SJSA1 (cell line): ENCODE data around the gene SHROOM3. TPM values are rescaled to one million over a fixed set of nuclear protein-coding genes. Genes with fewer than 3 reads are reported as not detected.

Experiments
- DNase-seq, 2 experiments: peaks; one replicate each; pipeline ENCODE4 v3.0.0-alpha.2; 2015 to 2020; ENCODE audit warnings: low spot score in 2 of 2, low read depth in 1 of 2
- H3K27ac ChIP-seq: fragments of 250-450 bp; sonication (Bioruptor Pico); 2 replicates; pipeline ENCODE4 v1.5.1; 2020; ENCODE audit warnings: mild to moderate bottlenecking, moderate library complexity
- H3K27me3 ChIP-seq: fragments of 250-450 bp; sonication (Bioruptor Pico); replicated peaks from 2 replicates; pipeline ENCODE4 v1.5.1; 2020; ENCODE audit warnings: mild to moderate bottlenecking, moderate library complexity
- H3K36me3 ChIP-seq: fragments of 250-450 bp; sonication (Bioruptor Pico); 2 replicates; pipeline ENCODE4 v1.5.1; 2020; ENCODE audit warnings: mild to moderate bottlenecking
- H3K4me1 ChIP-seq: fragments of 250-450 bp; sonication (Bioruptor Pico); replicated peaks from 2 replicates; pipeline ENCODE4 v1.6.1; 2021; ENCODE audit warnings: mild to moderate bottlenecking
- H3K4me3 ChIP-seq: fragments of 250-450 bp; sonication (Bioruptor Pico); 2 replicates; pipeline ENCODE4 v1.5.1; 2020; ENCODE audit warnings: mild to moderate bottlenecking
- H3K9me3 ChIP-seq: fragments of 250-450 bp; sonication (Bioruptor Pico); replicated peaks from 2 replicates; pipeline ENCODE4 v1.5.1; 2020; ENCODE audit warnings: mild to moderate bottlenecking
- total RNA-seq: library from RNA; depleted of rRNA; stranded (reverse); fragments of >200 nt; shearing (Covaris generic); gene quantifications from 2 replicates; pipeline ENCODE4 v1.2.3, GENCODE V29; 2014

SHROOM3 gene
- total RNA-seq, 1 experiment from 2014 or later, result 18.7 TPM

DNA sequence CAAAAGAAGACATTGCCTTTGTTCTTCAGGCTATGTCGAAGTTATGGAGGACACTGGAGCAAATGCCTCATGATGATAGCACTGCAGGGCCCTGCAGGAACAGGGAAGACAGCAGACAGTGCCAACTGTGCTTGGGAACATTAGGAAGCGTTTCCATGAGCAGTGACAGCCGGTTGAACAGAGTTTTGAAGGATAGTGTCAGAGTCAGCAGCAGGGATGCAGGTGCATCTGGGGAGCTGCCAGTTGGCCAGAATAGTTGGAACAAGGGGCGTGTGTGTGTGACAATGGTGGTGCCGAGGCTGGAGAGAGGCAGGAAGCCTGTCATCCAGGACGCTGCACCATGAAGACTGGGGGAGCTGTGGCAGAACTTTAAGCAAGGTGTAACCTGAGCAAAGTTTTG is 88.6 kb downstream of the SHROOM3 start:
- no peak for DNase-seq
- H3K4me3 ChIP-seq, result no peak overlapping the region
- H3K27me3 ChIP-seq, result no peaks in the 10 kb centered on the region
- H3K9me3 ChIP-seq, result no peaks in the 10 kb centered on the region
- H3K4me1 ChIP-seq, result peaks cover 16% of the 10 kb centered on the region
- no peak overlapping the region for H3K27ac ChIP-seq
- H3K36me3 ChIP-seq, result no peaks in the 10 kb centered on the region

DNA sequence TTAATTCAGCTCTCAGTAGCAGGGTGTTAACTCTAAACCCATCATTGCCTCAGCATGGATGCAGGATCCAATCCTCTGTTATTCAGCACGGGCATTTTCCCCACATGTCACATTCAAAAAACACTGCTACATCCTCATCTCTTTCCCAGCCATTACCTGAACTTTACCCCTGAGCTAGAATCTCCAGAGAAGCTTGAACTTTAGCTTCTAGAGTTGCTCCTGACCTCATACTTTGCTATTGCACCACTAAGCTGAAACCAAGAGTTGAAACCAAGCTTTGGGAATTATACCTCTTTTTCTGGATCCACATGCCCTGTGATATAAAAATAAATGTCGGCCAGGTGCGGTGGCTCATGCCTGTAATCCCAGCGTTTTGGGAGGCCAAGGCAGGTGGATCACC is 90.7 kb downstream of the SHROOM3 start:
- no peaks in the 10 kb centered on the region for H3K27me3 ChIP-seq
- H3K36me3 ChIP-seq, result no peaks in the 10 kb centered on the region
- no peak for DNase-seq
- H3K4me3 ChIP-seq, result no peak overlapping the region
- H3K9me3 ChIP-seq, result no peaks in the 10 kb centered on the region
- H3K4me1 ChIP-seq, result peaks cover 16% of the 10 kb centered on the region
- H3K27ac ChIP-seq, result no peak overlapping the region

DNA sequence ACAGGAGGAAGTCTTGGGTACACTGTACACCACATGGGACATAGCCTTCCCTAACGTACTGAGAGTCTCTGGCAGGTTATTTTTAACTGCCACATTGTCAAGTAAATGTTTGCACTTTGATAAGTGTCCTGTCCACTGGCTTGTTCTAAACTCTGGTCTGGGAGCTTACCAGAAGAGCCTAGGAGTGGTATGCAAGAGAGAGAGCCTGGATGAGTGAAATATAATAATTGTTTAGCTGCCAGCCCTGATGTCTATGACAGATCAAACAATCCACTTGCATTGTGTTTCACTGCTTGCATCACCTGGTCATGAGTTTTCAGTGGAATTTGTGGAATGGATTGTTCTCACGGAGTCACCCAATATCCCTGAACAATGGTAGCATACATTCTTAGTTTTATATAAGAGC is 91.6 kb downstream of the SHROOM3 start:
- DNase-seq, result peak in 1 of 2 experiments; percentile 63
- no peaks in the 10 kb centered on the region for H3K36me3 ChIP-seq
- H3K27me3 ChIP-seq, result no peaks in the 10 kb centered on the region
- H3K4me1 ChIP-seq, result peaks cover 16% of the 10 kb centered on the region
- no peaks in the 10 kb centered on the region for H3K9me3 ChIP-seq
- peak overlapping the region; percentile 28 for H3K27ac ChIP-seq
- H3K4me3 ChIP-seq, result no peak overlapping the region

DNA sequence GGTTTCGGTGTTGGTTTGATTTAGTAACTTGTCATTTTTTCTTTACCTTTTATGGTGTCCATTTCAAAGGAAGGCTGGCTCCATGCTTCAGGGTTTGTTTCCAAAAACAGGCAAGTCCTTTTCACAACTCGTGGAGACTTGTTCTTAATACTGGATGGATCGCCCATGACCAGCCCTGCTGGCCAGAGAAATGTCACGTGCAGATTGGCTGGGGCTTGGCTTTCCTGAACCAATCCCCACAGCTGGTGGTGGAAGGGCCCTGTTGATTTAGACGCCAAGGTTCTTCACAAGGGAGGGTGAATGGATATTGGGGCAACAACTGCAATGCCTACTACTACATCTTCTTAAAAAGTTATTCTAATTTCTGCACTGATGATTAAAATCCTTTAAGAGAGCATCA is 92.6 kb downstream of the SHROOM3 start:
- Histone ChIP-seq H3K27me3 (no peaks in the 10 kb centered on the region), H3K9me3 (no peaks in the 10 kb centered on the region), H3K27ac (no peak overlapping the region), H3K4me1 (peaks cover 16% of the 10 kb centered on the region), H3K36me3 (no peaks in the 10 kb centered on the region), H3K4me3 (no peak overlapping the region)
- DNase-seq, result no peak

DNA sequence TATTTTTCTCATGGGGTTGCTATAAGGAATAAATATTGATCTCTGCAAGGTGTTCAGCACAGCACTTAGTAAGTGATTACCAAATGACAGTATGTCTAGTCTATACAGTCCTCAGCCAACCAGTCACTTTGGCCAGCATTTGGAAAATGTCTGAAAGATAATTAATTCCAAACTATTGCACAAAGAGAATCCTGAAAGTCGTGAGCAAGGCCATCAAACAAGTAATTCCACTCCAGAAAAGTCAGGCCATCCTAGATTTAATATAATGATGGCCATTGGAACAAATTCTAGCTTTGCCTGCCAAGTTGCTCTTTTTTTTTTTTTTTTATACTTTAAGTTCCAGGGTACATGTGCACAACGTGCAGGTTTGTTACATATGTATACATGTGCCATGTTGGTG is 96.6 kb downstream of the SHROOM3 start:
- DNase-seq, result no peak
- Histone ChIP-seq H3K4me1 (peaks cover 27% of the 10 kb centered on the region), H3K27ac (no peak overlapping the region), H3K4me3 (no peak overlapping the region), H3K27me3 (no peaks in the 10 kb centered on the region), H3K36me3 (no peaks in the 10 kb centered on the region), H3K9me3 (no peaks in the 10 kb centered on the region)

DNA sequence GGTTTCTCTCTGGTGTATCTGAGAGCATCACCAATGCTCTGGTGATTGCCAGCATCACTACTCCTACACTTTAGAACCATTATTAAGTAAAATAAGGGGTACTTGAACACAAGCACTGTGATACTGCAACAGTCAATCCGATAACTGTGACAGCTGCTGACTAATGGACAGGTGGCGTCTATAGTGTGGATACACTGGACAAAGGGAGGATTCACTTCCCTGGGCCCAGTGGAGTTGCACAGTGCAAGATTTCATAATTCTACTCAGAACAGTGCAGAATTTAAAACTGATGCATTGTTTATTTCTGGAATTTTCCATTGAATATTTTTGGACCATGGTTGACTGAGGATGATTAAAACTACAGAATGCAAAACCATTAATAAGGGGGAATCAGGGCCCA is 97.8 kb downstream of the SHROOM3 start:
- Histone ChIP-seq H3K4me3 (no peak overlapping the region), H3K27me3 (no peaks in the 10 kb centered on the region), H3K4me1 (peaks cover 29% of the 10 kb centered on the region), H3K36me3 (no peaks in the 10 kb centered on the region), H3K27ac (no peak overlapping the region), H3K9me3 (no peaks in the 10 kb centered on the region)
- no peak for DNase-seq

DNA sequence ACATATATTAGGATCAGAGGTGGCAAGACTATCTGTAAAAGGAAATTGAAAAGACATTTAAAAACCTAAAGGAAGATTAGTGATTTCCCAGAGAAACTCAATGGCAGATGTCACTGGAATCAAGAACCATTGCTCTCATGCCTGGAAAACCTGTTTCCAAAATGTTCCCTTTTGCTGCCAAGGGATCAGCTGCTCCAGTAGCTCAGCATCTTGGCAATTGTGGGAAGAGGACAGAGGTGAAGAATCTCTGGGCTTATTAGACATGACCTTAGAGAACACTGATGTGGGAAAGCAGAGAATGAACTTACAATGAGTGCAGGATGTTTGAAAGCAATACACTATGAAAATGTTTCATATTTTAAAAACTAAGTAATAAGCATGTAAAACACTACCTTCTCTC is 98.3 kb downstream of the SHROOM3 start:
- Histone ChIP-seq H3K27me3 (no peaks in the 10 kb centered on the region), H3K9me3 (no peaks in the 10 kb centered on the region), H3K4me3 (no peak overlapping the region), H3K4me1 (peaks cover 29% of the 10 kb centered on the region), H3K27ac (no peak overlapping the region), H3K36me3 (no peaks in the 10 kb centered on the region)
- no peak for DNase-seq

DNA sequence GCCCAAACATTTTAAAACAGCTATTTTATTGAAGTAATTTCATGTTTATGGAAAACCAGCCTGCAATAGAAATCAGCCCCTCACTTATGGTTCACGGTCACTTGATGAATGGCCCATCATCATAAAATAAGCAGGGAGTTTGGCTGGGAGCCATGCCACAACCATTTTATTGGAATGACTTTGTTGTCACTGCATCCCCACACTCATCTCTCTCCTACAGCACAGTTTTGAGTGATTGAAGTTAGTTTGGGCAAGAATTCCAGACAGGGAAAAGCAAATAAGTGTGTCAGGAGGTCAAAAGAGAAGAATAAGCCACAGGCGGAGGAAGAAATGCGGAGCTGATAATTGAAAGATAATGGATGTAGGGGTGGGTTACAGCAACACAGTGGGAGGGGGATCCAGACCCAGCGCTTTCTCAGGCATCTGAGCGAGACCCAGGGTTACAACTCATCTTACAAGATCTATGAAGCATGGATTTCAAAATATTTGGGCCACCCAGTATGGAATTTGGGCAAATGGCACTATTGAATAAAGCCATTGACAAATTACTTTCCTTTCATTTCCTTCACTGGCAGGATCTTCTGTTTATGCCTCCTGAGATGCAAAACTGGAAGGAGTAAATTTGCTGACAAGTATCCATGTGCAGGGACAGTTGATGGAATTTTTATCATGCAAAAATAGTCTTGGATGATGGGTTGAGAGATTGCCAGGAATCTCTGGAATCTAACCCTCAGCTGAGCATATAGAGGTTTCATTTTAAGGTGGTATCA is 100.8 kb downstream of the SHROOM3 start:
- H3K4me3 ChIP-seq, result no peak overlapping the region
- peaks cover 48% of the 10 kb centered on the region for H3K4me1 ChIP-seq
- peak; percentile 86 to 88 for DNase-seq
- no peaks in the 10 kb centered on the region for H3K36me3 ChIP-seq
- H3K9me3 ChIP-seq, result no peaks in the 10 kb centered on the region
- peak overlapping the region; percentile 46 for H3K27ac ChIP-seq
- H3K27me3 ChIP-seq, result no peaks in the 10 kb centered on the region

DNA sequence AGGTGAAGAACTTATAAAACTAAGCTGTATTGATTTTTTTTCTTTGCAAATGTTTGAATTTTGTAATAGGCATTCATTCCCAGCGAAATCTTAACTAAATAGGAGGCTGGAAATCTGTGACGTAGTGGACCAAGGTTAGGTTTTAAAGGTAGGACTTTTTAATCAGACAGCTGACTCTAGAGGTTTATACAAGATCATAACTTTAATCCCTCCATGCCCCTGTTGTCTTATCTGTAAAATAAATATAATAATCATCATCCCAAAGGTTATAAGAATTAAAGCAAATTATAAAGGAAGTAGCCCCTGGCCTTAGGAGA is 101.3 kb downstream of the SHROOM3 start:
- Histone ChIP-seq H3K4me3 (no peak overlapping the region), H3K27ac (peak overlapping the region; percentile 46), H3K27me3 (no peaks in the 10 kb centered on the region), H3K4me1 (peaks cover 50% of the 10 kb centered on the region), H3K9me3 (no peaks in the 10 kb centered on the region), H3K36me3 (no peaks in the 10 kb centered on the region)
- DNase-seq, result no peak

DNA sequence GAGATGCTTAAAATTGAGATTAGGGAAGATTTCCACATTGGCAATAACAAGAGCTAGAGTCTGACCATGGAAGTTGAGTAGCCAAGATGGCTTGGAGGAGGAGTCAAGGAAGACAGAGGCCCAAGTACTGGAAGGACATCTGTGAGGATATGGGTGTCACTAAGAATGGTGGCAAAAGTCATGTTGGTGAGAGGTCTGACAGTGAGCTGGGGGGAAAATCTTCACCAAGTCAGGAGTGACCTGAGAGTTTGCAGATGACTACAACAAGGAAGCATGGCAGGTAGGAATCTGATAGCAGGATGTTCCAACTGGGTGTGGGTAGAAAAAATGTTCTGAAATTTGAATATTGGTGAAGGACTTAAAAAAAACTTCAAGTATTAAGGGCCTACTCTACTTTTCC is 103.3 kb downstream of the SHROOM3 start:
- Histone ChIP-seq H3K27ac (no peak overlapping the region), H3K36me3 (no peaks in the 10 kb centered on the region), H3K9me3 (no peaks in the 10 kb centered on the region), H3K4me1 (peaks cover 50% of the 10 kb centered on the region), H3K4me3 (no peak overlapping the region), H3K27me3 (no peaks in the 10 kb centered on the region)
- DNase-seq, result no peak

DNA sequence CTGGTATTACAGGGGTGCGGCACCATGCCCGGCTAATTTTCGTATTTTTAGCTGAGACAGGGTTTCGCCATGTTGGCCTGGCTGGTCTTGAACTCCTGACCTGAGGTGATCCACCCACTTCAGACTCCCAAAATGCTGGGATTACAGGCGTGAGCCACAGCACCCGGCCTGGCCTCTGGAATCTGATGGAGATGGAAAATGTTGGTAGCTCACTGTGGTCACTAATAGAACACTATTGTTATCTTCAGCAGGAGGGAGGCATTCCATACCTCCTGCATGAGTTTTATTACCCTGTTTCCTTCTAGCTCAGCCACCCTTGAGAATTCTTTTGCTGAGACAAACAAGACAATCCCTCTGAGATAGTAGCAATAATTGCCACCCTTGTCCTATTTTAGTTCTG is 105.0 kb downstream of the SHROOM3 start:
- no peak overlapping the region for H3K4me3 ChIP-seq
- no peaks in the 10 kb centered on the region for H3K9me3 ChIP-seq
- H3K27me3 ChIP-seq, result no peaks in the 10 kb centered on the region
- peak; percentile 84 to 85 for DNase-seq
- H3K27ac ChIP-seq, result peak overlapping the region; percentile 71
- H3K4me1 ChIP-seq, result peaks cover 60% of the 10 kb centered on the region
- H3K36me3 ChIP-seq, result no peaks in the 10 kb centered on the region

DNA sequence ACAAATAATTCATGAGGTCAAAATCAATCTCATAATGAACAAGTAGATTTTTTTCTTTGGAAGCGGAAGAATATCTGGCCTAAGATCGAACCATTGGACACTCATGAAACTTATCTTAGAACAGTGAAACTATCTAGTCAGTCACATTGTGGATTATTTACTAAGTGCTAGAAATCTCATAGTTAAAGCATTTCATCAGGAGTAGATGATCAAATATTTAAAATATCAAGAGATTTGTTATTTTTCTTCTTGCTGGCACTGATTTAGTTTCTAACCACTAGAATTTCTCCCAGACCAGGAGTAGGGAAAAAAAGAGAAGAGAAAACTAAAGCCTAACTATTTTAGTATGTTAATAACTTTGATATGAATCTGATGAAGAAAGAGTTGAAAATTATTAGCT is 105.5 kb downstream of the SHROOM3 start:
- no peak for DNase-seq
- peak overlapping the region; percentile 71 for H3K27ac ChIP-seq

DNA sequence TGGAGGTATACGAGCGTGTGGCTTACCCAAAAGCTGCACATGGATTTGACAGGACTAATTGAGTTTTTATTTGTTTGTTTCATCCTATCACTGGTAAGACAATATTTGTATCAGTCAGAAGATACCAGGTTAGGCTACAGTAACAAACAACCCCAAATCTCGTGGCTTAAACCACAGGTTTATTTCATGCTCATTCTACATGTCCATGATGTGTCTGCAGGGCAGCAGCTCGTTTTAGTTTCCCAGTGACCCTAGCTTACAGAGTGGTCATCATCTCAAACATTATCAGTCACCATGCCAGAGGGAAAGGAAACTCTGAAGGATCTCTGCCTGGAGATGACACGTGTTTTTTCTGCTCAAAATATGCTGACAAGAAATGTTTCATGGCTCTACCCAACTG is 108.3 kb downstream of the SHROOM3 start:
- H3K27me3 ChIP-seq, result no peaks in the 10 kb centered on the region
- no peaks in the 10 kb centered on the region for H3K36me3 ChIP-seq
- H3K4me3 ChIP-seq, result no peak overlapping the region
- no peak for DNase-seq
- no peak overlapping the region for H3K27ac ChIP-seq
- H3K4me1 ChIP-seq, result peaks cover 68% of the 10 kb centered on the region
- no peaks in the 10 kb centered on the region for H3K9me3 ChIP-seq

More for the DNA sequence above, 105.5 kb downstream of the SHROOM3 start:
- no peaks in the 10 kb centered on the region for H3K27me3 ChIP-seq
- H3K9me3 ChIP-seq, result no peaks in the 10 kb centered on the region
- H3K36me3 ChIP-seq, result no peaks in the 10 kb centered on the region
- peaks cover 60% of the 10 kb centered on the region for H3K4me1 ChIP-seq
- H3K4me3 ChIP-seq, result no peak overlapping the region

DNA sequence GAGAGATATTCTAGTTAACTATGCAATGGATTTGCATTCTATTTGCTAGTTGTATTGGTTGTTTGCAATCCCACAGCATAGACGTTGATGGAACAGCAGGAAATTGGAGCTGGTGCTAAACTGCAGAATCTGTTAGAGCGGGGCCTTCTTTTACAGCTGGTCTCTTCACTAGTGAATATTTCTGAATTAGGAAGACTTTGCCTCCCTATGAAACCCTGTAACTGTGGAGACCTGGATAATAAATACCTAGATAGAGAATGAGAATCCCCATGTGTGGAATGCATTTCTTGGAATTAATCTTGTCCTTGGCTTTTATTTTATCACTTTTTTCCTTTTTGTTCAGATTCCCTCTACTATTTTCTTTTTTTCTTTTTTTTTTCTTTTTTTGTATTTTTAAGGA is 109.7 kb downstream of the SHROOM3 start:
- no peaks in the 10 kb centered on the region for H3K27me3 ChIP-seq
- peaks cover 65% of the 10 kb centered on the region for H3K4me1 ChIP-seq
- peak overlapping the region; percentile 100 for H3K27ac ChIP-seq
- DNase-seq, result no peak
- H3K4me3 ChIP-seq, result no peak overlapping the region
- no peaks in the 10 kb centered on the region for H3K9me3 ChIP-seq
- no peaks in the 10 kb centered on the region for H3K36me3 ChIP-seq
